Spleen (tissue), 7 donors: ENCODE measurements around the gene SDK2.
"Not testable (repeated sequence)": the region's sequence is repeated elsewhere in the genome, so short reads cannot be mapped to it uniquely, and the experiment has no call there.

ENCODE experiments used
- CTCF ChIP-seq, 11 experiments: fragments of 200-600 bp in 7 of 11; fragments of 450-650 bp in 4 of 11; sonication (generic) in 4 of 11; IDR thresholded peaks in 8 of 11; conservative IDR thresholded peaks in 3 of 11; 1 replicate in 7 of 11; 2 replicates in 4 of 11; pipeline versions ENCODE4 v1.4.0 to v1.8.0; 2016 to 2021; ENCODE audit warnings: antibody characterized with exemption in 11 of 11, inconsistent platforms in 4 of 11, mild to moderate bottlenecking in 1 of 11
- POLR2AphosphoS5 ChIP-seq, 3 donors: sonication (generic); formaldehyde crosslinking; IDR thresholded peaks; one replicate each; pipeline ENCODE4 v1.5.1; 2017; ENCODE audit warnings: antibody characterized with exemption in 3 of 3
- donor health status: DM: no; HTN: no; CAD: no; lungs with moderate emphysema.
- donor health status: DM: no; HTN: no; CAD: no.
- donor health status: DM: no; HTN: no; CAD: no.

GRCh38 chr17:73453494-73453893 lies 190.8 kb downstream of the SDK2 start:
- TF ChIP-seq CTCF (IDR thresholded peaks at IDR 0.05 in 8 of 11, conservative IDR thresholded peaks at IDR 0.05 in 3 of 11); POLR2AphosphoS5 (IDR thresholded peaks at IDR 0.05): not testable (repeated sequence)
